ENCODE results near the gene CYTH3.
"Not testable (repeated sequence)": the region's sequence is repeated elsewhere in the genome, so short reads cannot be mapped to it uniquely, and the experiment has no call there.

Gene CYTH3

GRCh38 chr7:6164491-6164890 lies 107.9 kb downstream of the CYTH3 start:
- no peak for DNase-seq

- no peak for DNase-seq
Observed at GRCh38 chr7:6164010-6164409, 108.4 kb downstream of the CYTH3 start.

DNA sequence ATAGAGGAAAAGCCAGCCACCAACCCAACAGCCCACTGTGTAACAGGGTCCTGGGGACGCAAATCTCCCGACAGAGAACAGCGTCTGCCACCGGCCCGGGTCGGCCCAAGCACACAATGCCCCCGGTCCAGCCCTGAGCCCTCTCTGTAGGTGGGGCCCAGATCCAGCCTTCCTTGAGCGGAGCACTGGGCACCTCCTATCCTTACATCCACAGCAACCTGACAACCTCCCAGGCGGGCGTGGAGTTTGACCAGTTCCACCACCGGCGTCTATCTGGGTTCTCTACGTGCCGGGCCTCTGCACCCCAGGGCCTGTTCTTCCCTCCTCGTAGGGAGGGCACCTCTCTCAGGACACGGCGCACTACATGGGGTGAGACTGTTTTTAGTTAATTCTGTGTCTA lies 109.0 kb downstream of the CYTH3 start:
- no peak for DNase-seq

- DNase-seq, result no peak
Observed at GRCh38 chr7:6162650-6163366, 109.6 kb downstream of the CYTH3 start.

DNA sequence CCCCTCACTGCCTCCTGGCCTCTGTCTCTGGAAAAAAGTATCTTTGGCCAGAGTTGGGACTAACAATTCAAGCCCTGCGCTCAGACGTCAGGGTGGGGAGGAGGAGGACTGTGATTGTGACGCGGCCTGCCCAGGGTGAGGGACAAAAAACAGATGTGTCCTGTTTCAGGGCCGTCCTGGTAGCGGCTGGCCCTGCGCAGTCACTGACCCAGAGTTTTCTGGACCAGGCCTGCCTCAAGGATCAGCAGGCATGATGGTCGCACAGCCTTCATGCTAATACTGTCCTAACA lies 110.1 kb downstream of the CYTH3 start:
- DNase-seq, result no peak

DNA sequence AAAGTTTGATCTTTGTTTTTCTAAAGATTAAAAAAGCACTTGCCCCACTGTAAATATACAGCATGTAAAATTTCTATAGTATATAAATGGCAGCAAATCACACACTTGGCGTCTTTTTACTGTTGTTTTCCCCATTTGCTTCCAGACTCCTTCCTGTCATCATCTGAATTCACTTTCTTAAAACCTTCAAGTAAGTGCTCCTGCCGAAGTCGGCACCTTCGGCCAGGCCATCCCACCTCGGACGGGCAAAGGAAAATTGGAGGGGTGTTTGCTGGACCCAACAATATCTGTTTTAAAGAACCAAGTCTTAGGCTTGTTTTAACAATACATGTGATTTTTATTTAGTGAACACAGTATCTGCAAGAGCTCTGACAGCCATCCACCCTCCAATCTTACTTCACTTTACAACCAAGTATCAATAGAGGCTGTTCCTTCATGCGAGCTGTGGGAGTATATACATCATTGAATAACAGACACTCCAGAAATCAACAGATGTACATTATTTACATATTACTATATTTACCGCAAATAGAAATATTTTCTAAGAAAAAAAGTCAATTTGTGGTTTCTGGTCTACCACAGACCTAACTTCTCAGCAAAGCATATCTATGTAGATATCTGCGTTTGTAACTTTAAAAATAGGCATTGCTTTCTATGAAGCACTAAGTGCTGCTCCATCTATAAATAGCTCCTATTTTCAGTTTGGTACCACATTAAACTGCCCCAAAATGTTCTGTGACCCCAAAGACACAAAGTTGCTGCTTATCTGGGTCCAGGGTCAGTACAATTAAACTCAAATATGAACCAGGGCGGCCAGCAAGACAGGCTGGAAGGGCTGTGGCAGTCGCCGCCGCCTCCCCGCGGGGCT lies 110.7 kb downstream of the CYTH3 start:
- DNase-seq, result no peak

GRCh38 chr7:6160191-6160623 lies 112.2 kb downstream of the CYTH3 start:
- DNase-seq, result no peak

DNA sequence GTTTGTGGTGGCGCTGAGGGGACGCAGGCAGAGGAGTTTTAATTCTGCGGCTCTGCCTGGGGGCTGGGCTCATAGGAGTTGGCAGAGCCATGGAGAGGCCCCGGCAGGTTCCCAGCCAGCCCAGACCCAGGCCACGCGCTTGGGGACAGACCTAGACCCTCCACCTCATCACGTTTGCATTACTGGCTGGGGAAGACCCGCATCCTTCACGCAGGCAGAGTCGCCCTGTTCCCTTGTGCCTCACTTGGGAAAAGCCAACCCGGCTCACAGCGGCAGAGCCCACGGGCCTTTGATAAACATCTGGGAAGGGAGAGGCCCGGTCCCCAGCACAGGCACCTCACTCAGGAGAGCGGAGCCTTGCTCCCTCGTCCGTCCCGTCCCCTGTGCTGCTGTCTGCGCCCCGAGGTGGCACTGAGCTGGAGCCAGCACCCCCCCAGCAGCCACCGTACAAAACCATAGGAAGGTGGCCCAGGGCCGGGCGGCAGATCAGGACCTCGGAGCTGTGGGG lies 112.8 kb downstream of the CYTH3 start:
- DNase-seq, result no peak

DNA sequence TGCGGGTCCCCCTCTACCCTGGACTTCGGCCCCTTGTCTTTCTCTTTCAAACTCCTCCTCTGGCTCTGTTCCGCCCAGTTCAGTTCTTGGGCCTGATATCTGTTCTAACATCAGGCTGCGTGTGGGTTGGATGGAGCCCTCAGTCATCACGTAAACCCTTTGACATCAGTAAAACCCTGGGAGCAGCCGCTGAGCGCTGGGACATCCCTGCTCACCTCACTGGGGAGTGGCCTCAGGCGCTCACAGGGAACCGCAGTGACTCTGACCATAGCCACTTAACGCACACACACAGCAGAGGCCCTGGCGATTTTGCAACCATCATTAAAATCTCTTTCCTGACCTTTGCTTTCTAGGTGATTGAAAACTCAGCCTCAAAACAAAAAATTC lies 113.3 kb downstream of the CYTH3 start:
- DNase-seq, result no peak

- no peak for DNase-seq
Observed at GRCh38 chr7:6158424-6159096, 113.9 kb downstream of the CYTH3 start.

GRCh38 chr7:6157685-6158423 lies 114.6 kb downstream of the CYTH3 start:
- no peak for DNase-seq

GRCh38 chr7:6156734-6157133 lies 115.7 kb downstream of the CYTH3 start:
- no peak for DNase-seq

GRCh38 chr7:6155596-6155995 lies 116.8 kb downstream of the CYTH3 start:
- DNase-seq, result no peak

DNA sequence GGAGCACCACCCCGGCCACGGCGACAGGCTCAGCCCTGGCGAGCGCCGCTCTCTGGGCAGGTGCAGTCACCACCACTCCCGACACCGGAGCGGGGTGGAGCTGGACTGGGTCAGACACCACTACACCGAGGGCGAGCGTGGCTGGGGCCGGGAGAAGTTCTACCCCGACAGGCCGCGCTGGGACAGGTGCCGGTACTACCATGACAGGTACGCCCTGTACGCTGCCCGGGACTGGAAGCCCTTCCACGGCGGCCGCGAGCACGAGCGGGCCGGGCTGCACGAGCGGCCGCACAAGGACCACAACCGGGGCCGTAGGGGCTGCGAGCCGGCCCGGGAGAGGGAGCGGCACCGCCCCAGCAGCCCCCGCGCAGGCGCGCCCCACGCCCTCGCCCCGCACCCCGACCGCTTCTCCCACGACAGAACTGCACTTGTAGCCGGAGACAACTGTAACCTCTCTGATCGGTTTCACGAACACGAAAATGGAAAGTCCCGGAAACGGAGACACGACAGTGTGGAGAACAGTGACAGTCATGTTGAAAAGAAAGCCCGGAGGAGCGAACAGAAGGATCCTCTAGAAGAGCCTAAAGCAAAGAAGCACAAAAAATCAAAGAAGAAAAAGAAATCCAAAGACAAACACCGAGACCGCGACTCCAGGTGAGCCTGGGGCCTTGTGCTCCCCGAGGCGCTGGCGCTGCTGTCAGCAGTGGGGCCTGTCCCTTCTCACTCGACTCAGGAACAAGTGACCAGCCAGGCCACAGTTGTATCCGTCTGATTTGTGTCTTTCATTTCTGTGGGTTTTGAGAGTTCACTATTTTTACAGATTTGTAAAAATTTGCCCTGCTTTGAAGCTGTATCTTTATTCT lies 117.7 kb downstream of the CYTH3 start:
- no peak for DNase-seq

GRCh38 chr7:6153646-6154541 lies 118.5 kb downstream of the CYTH3 start:
- no peak for DNase-seq

DNA sequence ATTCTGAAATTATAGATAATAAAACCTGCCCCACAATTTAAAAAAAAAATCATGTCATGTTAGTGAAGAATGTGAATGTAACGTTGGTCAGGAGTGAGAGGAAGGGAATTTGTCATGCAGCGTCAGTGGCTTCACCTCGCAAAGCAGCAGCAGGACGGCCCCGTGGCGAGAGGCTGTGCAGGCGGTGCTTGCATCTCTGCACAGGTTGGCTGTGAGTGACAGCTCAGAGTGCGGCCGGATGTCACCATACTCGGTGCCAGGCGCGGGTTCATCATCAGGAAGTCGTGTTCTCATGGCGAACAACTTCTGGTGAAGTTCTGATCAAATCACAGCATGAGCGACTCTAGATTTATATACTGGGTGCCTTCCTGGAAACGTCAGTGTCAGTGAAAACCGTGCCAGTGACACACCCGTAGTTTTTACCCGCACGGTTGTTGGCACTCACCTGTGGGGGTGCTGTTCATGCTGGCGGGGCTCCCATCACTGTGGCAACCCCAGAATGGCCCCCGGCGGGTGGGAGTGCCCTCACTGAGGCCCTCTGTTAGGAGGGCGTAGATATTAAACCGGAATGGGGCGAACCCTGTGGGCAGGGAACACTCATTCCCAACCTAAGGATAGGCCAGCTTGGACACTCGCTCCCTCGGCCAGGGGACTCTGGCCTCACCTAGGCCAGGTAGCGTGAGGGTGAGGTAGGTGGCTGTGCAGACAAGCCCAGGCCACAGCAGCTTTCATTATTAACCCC lies 120.3 kb downstream of the CYTH3 start:
- DNase-seq, result no peak

DNA sequence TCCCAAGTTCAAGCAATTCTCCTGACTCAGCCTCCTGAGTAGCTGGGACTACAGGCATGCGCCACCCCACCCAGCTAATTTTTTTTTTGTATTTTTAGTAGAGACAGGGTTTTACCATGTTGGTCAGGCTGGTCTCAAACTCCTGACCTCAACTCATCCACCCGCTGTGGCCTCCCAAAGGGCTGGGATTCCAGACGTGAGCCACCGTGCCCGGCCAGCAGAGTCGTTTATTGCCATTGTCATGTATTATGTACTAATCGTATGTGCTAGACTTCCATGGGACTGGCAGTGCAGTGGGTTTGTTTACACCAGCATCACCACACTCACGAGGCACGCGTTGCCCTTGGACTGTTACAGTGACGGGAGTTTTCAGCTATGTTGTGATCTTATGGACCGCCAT lies 120.9 kb downstream of the CYTH3 start:
- DNase-seq, result not testable (repeated sequence)

- no peak for DNase-seq
Observed at GRCh38 chr7:6149996-6150395, 122.4 kb downstream of the CYTH3 start.

- no peak for DNase-seq
Observed at GRCh38 chr7:6148724-6149360, 123.6 kb downstream of the CYTH3 start.

GRCh38 chr7:6147627-6148026 lies 124.8 kb downstream of the CYTH3 start:
- DNase-seq, result no peak

All from effector CD4-positive, alpha-beta T cell (primary cell).